ENCODE results near the gene RSBN1L.
A peak's percentile ranks its signal among the peaks of the same experiment; 100 is the strongest.

The RSBN1L gene

GRCh38 chr7:77747718-77748117, 51.5 kb downstream of the RSBN1L start:
- no peak for TF ChIP-seq CTCF (conservative IDR thresholded peaks at IDR 0.05; ENCODE audit: low read depth, low read length)
- no peak for DNase-seq (ENCODE audit: low read depth)
- H3K4me3 ChIP-seq (ENCODE audit: low read depth, low read length) = no peak overlapping the region

GRCh38 chr7:77752016-77752415, 55.8 kb downstream of the RSBN1L start:
- no peak overlapping the region for H3K4me3 ChIP-seq (ENCODE audit: low read depth, low read length)
- no peak for TF ChIP-seq CTCF (conservative IDR thresholded peaks at IDR 0.05; ENCODE audit: low read depth, low read length)
- no peak for DNase-seq (ENCODE audit: low read depth)

GRCh38 chr7:77753173-77753572, 56.9 kb downstream of the RSBN1L start:
- no peak for TF ChIP-seq CTCF (conservative IDR thresholded peaks at IDR 0.05; ENCODE audit: low read depth, low read length)
- no peak for DNase-seq (ENCODE audit: low read depth)

GRCh38 chr7:77757589-77757988, 61.3 kb downstream of the RSBN1L start:
- TF ChIP-seq CTCF (conservative IDR thresholded peaks at IDR 0.05; ENCODE audit: low read depth, low read length) = no peak
- DNase-seq (ENCODE audit: low read depth) = no peak
- H3K4me3 ChIP-seq (ENCODE audit: low read depth, low read length) = no peak overlapping the region

More at GRCh38 chr7:77753173-77753572, 56.9 kb downstream of the RSBN1L start:
- H3K4me3 ChIP-seq (ENCODE audit: low read depth, low read length) = no peak overlapping the region

- H3K4me3 ChIP-seq (ENCODE audit: low read depth, low read length) = peak overlapping the region; percentile 12
- peak; percentile 87 for DNase-seq (ENCODE audit: low read depth)
- TF ChIP-seq CTCF (conservative IDR thresholded peaks at IDR 0.05; ENCODE audit: low read depth, low read length) = peak; percentile 75
Measured at GRCh38 chr7:77759294-77759889, 63.1 kb downstream of the RSBN1L start.

- no peak for DNase-seq (ENCODE audit: low read depth)
- TF ChIP-seq CTCF (conservative IDR thresholded peaks at IDR 0.05; ENCODE audit: low read depth, low read length) = no peak
- no peak overlapping the region for H3K4me3 ChIP-seq (ENCODE audit: low read depth, low read length)
Measured at GRCh38 chr7:77760809-77761453, 64.7 kb downstream of the RSBN1L start.

GRCh38 chr7:77765481-77765880, 69.2 kb downstream of the RSBN1L start:
- no peak for DNase-seq (ENCODE audit: low read depth)
- H3K4me3 ChIP-seq (ENCODE audit: low read depth, low read length) = no peak overlapping the region
- no peak for TF ChIP-seq CTCF (conservative IDR thresholded peaks at IDR 0.05; ENCODE audit: low read depth, low read length)
